Measurements from ENCODE around the gene FASLG. TPM values are rescaled to one million over a fixed set of nuclear protein-coding genes. Genes with fewer than 3 reads are reported as not detected.
"Not testable (repeated sequence)": the region's sequence is repeated elsewhere in the genome, so short reads cannot be mapped to it uniquely, and the experiment has no call there.

The FASLG gene
- total RNA-seq, 4 donors from 2014 or later = not detected

GRCh38 chr1:172686143-172686542, 27.2 kb downstream of the FASLG start:
- 88 to 95% methylated on average over 1 of the region's 1 CpG for whole genome bisulfite sequencing, 2 donors
- intact Hi-C loops (cut with DNase I; ENCODE audit: low total_unique reads) = no loop called here
- no peak for DNase-seq (ENCODE audit: low spot score in 2 of 2)
- TF ChIP-seq POLR2A (IDR thresholded peaks at IDR 0.05) (no peak), CTCF (IDR thresholded peaks at IDR 0.05) (no peak)
- H3K4me3 ChIP-seq (ENCODE audit: low read depth, poor library complexity, severe bottlenecking) = no peak overlapping the region

- WGBS, 2 donors = 69 to 71% methylated on average over 2 of the region's 2 CpGs
- H3K4me3 ChIP-seq (ENCODE audit: low read depth, poor library complexity, severe bottlenecking); intact Hi-C loops (cut with DNase I; ENCODE audit: low total_unique reads); DNase-seq (ENCODE audit: low spot score in 2 of 2): not testable (repeated sequence)
These were observed 29.7 kb downstream of the FASLG start for GRCh38 chr1:172688428-172689085.

- H3K4me3 ChIP-seq (ENCODE audit: low read depth, poor library complexity, severe bottlenecking); DNase-seq (ENCODE audit: low spot score in 2 of 2); intact Hi-C loops (cut with DNase I; ENCODE audit: low total_unique reads): not testable (repeated sequence)
- WGBS, 2 donors = 53 to 63% methylated on average over 1 of the region's 1 CpG
These were observed 32.0 kb downstream of the FASLG start for GRCh38 chr1:172690925-172691324.

- WGBS, 2 donors = 54 to 57% methylated on average over 4 of the region's 4 CpGs
- TF ChIP-seq POLR2A (IDR thresholded peaks at IDR 0.05) (no peak), CTCF (IDR thresholded peaks at IDR 0.05) (no peak)
These were observed 38.7 kb downstream of the FASLG start for GRCh38 chr1:172697534-172698002.

GRCh38 chr1:172698224-172698623, 39.3 kb downstream of the FASLG start:
- no peak for DNase-seq (ENCODE audit: low spot score in 2 of 2)
- WGBS, 2 donors = 67 to 80% methylated on average over 2 of the region's 2 CpGs
- intact Hi-C loops (cut with DNase I; ENCODE audit: low total_unique reads) = no loop called here
- TF ChIP-seq POLR2A (IDR thresholded peaks at IDR 0.05) = no peak
- TF ChIP-seq CTCF (IDR thresholded peaks at IDR 0.05) = no peak
- H3K4me3 ChIP-seq (ENCODE audit: low read depth, poor library complexity, severe bottlenecking) = no peak overlapping the region

More at GRCh38 chr1:172697534-172698002, 38.7 kb downstream of the FASLG start:
- H3K4me3 ChIP-seq (ENCODE audit: low read depth, poor library complexity, severe bottlenecking) = no peak overlapping the region
- DNase-seq (ENCODE audit: low spot score in 2 of 2) = no peak
- intact Hi-C loops (cut with DNase I; ENCODE audit: low total_unique reads) = no loop called here

GRCh38 chr1:172699111-172699510, 40.2 kb downstream of the FASLG start:
- TF ChIP-seq CTCF (IDR thresholded peaks at IDR 0.05) (no peak), POLR2A (IDR thresholded peaks at IDR 0.05) (no peak)
- no peak for DNase-seq (ENCODE audit: low spot score in 2 of 2)
- WGBS, 2 donors = 58 to 79% methylated on average over 3 of the region's 3 CpGs
- intact Hi-C loops (cut with DNase I; ENCODE audit: low total_unique reads) = no loop called here
- H3K4me3 ChIP-seq (ENCODE audit: low read depth, poor library complexity, severe bottlenecking) = no peak overlapping the region

- TF ChIP-seq POLR2A (IDR thresholded peaks at IDR 0.05) (no peak), CTCF (IDR thresholded peaks at IDR 0.05) (no peak)
- no peak for DNase-seq (ENCODE audit: low spot score in 2 of 2)
- no peak overlapping the region for H3K4me3 ChIP-seq (ENCODE audit: low read depth, poor library complexity, severe bottlenecking)
- intact Hi-C loops (cut with DNase I; ENCODE audit: low total_unique reads) = no loop called here
- 46 to 49% methylated on average over 4 of the region's 4 CpGs for WGBS, 2 donors
These were observed 40.9 kb downstream of the FASLG start for GRCh38 chr1:172699695-172700227.

All from lower leg skin (tissue), 4 donors.